Pancreas (tissue), 10 donors: Measurements from ENCODE around the gene KCNH1. TPM values are rescaled to one million over a fixed set of nuclear protein-coding genes. Genes with fewer than 3 reads are reported as not detected.

Source experiments
- ATAC-seq, 4 donors: fragments of 200-7000 bp; cut with Tn5 transposase; one replicate each; pipeline versions ENCODE4 v1.8.0 to v1.9.1; 2020; ENCODE audit warnings: mild to moderate bottlenecking in 4 of 4, moderate library complexity in 4 of 4
- DNase-seq, 6 donors: peaks; one replicate each; pipeline ENCODE4 v3.0.0-alpha.2; 2020
- FAIRE-seq: peaks from 2 replicates; lab custom pipeline; 2012; peaks lifted over from hg19 to GRCh38; lab: Jason Lieb, UNC
- H3K27ac ChIP-seq, 4 donors: fragments of 200-600 bp; sonication (generic); 1 replicate in 3 of 4; 2 replicates in 1 of 4; pipeline versions ENCODE4 v1.5.0 to v1.8.0; 2020
- H3K27me3 ChIP-seq, 4 donors: fragments of 200-600 bp; one replicate each; pipeline ENCODE4 v1.8.0; 2021
- H3K36me3 ChIP-seq, 3 donors: fragments of 200-600 bp; sonication (generic) in 1 of 3; one replicate each; pipeline versions ENCODE4 v1.5.0 to v1.8.0; 2020 to 2021
- H3K4me1 ChIP-seq, 3 donors: fragments of 200-600 bp; one replicate each; pipeline ENCODE4 v1.8.0; 2021
- H3K4me3 ChIP-seq, 4 donors: fragments of 200-600 bp; sonication (generic) in 2 of 4; one replicate each; pipeline versions ENCODE4 v1.5.0 to v1.8.0; 2020 to 2021
- H3K9me3 ChIP-seq, 4 donors: fragments of 200-600 bp; one replicate each; pipeline ENCODE4 v1.8.0; 2021
- CTCF ChIP-seq, 4 donors: fragments of 200-600 bp; sonication (generic) in 3 of 4; IDR thresholded peaks; one replicate each; pipeline versions ENCODE4 v1.5.0 to v1.8.0; 2021; ENCODE audit warnings: antibody characterized with exemption in 4 of 4
- WGBS, 2 donors: extraction: QIAGEN DNeasy Blood & Tissue Kit; methylation state at CpG; one replicate each; pipeline ENCODE4 v1.1.7; 2013; 5-methylcytosine and 5-hydroxymethylcytosine counted together
- intact Hi-C, 3 donors: fragments of 100-400 bp; cut with DNase I; formaldehyde crosslinking; loops; one replicate each; pipeline versions ENCODE4 v1.11.1 to v1.14.2; 2022
- polyA plus RNA-seq, 2 donors: library from polyadenylated mRNA; stranded (reverse); fragments of 200-250 nt; gene quantifications; one replicate each; pipeline ENCODE4 v1.2.3, GENCODE V29; 2013
- total RNA-seq, 6 donors: library from RNA; stranded (reverse); fragmentation: NEBNext Ultra II Directional in 4 of 6; extraction: Animal tissue kit (Norgen Biotek cat#: 25700) in 4 of 6; gene quantifications; one replicate each; pipeline versions ENCODE4 v1.2.1 to v1.2.4, GENCODE V29; 2021 to 2023
- donor health status: healthy with polysubstance abuse.
- donor health status: DM: no; HTN: no; CAD: no; lungs with moderate emphysema.
- donor health status: DM: no; HTN: no; CAD: no.
- donor health status: control.
- donor health status: control.
- donor health status: Bipolar disorder and iron deficiency.
- donor health status: DM: yes; HTN: yes; CAD: no.
- donor health status: DM: no; HTN: no; CAD: no.
- donor health status: DM: no; HTN: no; CAD: no.
- donor health status: DM: yes; HTN: yes; CAD: no.

Gene KCNH1
- total and polyA plus RNA-seq, 8 donors = 0.24 to 0.61 (median 0.36) TPM

- Histone ChIP-seq H3K27me3 (no peaks in the 10 kb centered on the region), H3K4me3 (no peak overlapping the region), H3K27ac (no peak overlapping the region), H3K4me1 (no peaks in the 10 kb centered on the region), H3K9me3 (no peaks in the 10 kb centered on the region), H3K36me3 (no peaks in the 10 kb centered on the region)
- DNase-seq (no peak), FAIRE-seq (no peak), ATAC-seq (no peak)
- intact Hi-C loops = no loop called here
- 70 to 77% methylated on average over 6 of the region's 6 CpGs for WGBS, 2 donors
- TF ChIP-seq CTCF (IDR thresholded peaks at IDR 0.05) = no peak
Measured at GRCh38 chr1:210647406-210648333, 486.3 kb downstream of the KCNH1 start.

GRCh38 chr1:210646258-210646616, 487.7 kb downstream of the KCNH1 start:
- no peaks in the 10 kb centered on the region for H3K36me3 ChIP-seq
- intact Hi-C loops = no loop called here
- no peak overlapping the region for H3K27ac ChIP-seq
- no peaks in the 10 kb centered on the region for H3K4me1 ChIP-seq
- TF ChIP-seq CTCF (IDR thresholded peaks at IDR 0.05) = no peak
- WGBS, 2 donors = 86 to 96% methylated on average over 2 of the region's 2 CpGs
- FAIRE-seq = no peak
- H3K27me3 ChIP-seq = no peaks in the 10 kb centered on the region
- DNase-seq = no peak
- no peaks in the 10 kb centered on the region for H3K9me3 ChIP-seq
- no peak for ATAC-seq
- no peak overlapping the region for H3K4me3 ChIP-seq

GRCh38 chr1:210645582-210646257, 488.2 kb downstream of the KCNH1 start:
- Histone ChIP-seq H3K36me3 (no peaks in the 10 kb centered on the region), H3K27ac (no peak overlapping the region), H3K9me3 (no peaks in the 10 kb centered on the region), H3K27me3 (no peaks in the 10 kb centered on the region), H3K4me1 (no peaks in the 10 kb centered on the region), H3K4me3 (no peak overlapping the region)
- FAIRE-seq (no peak), DNase-seq (no peak), ATAC-seq (no peak)
- no peak for TF ChIP-seq CTCF (IDR thresholded peaks at IDR 0.05)
- 78 to 81% methylated on average over 7 of the region's 7 CpGs for WGBS, 2 donors
- intact Hi-C loops = no loop called here

GRCh38 chr1:210641582-210641981, 492.4 kb downstream of the KCNH1 start:
- Histone ChIP-seq H3K27me3 (no peaks in the 10 kb centered on the region), H3K9me3 (no peaks in the 10 kb centered on the region), H3K27ac (no peak overlapping the region), H3K4me3 (no peak overlapping the region), H3K4me1 (no peaks in the 10 kb centered on the region), H3K36me3 (no peaks in the 10 kb centered on the region)
- FAIRE-seq (no peak), ATAC-seq (no peak), DNase-seq (no peak)
- WGBS, 2 donors = 73 to 79% methylated on average over 5 of the region's 5 CpGs
- intact Hi-C loops = no loop called here
- no peak for TF ChIP-seq CTCF (IDR thresholded peaks at IDR 0.05)
